ENCODE data around the gene PEX19.

The PEX19 gene

GRCh38 chr1:160237558-160237957 is 47.4 kb downstream of the PEX19 start:
- DNase-seq, result no peak

GRCh38 chr1:160236806-160237205 is 48.1 kb downstream of the PEX19 start:
- DNase-seq, result no peak

DNA sequence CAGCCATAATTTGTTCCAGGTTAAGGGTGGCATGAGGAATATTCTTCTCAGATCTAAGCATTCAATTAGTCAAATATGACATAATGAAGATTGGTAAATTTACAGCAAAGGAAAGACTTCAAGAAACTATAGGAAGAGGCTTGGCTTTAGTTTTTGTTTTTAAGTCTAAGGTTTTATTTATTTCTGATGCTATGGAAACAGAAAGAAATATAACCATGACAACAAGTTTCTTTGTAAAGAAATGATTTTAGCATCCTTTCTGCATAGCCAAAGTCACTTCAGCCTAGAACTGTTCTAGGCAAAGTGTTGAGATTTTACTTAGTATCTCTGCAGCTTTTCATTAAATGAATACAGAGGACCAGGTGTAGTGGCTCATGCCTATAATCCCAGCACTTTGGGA is 52.0 kb downstream of the PEX19 start:
- DNase-seq, result no peak

- no peak for DNase-seq
Observed at GRCh38 chr1:160228431-160228830, 56.5 kb downstream of the PEX19 start.

DNA sequence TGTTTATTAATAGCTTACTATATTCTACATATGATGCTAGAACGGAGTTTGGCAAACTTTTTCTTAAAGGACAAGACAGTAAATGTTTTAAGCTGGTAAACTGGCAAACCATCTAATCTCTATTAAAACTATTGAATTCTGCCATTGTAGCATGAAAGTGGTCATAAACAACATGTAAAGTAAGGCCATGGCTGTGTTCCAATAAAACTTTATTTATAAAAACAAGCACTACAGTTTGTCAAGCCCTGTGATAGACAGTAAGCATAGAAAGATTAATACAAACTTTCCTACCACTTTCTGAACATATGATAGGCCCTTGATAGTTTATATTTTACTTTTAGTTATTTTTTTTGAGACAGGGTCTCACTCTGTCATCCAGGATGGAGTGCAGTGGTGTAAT is 57.4 kb downstream of the PEX19 start:
- no peak for DNase-seq

DNA sequence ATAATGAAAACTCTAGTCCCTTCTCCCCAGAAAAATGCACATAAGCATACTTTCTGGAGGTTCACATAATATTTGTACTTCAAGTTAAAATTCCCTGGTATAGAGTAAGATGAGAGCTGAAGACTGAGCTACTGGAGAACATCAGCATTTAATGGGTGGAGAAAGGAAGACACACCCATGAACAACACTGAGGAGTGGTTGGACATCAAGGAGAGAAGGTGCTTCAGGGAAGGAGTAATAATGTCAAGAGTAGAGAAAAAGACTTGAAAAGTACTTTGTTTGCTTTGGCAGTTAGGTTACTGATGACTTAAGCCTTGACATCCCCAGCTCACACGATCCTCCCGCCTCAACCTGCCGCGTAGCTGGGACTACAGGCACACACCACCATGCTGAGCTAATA is 57.9 kb downstream of the PEX19 start:
- no peak for DNase-seq

All from activated CD4-positive, CD25-positive, alpha-beta regulatory T cell (primary cell).